Measurements from ENCODE around the gene ISOC1.

DNA sequence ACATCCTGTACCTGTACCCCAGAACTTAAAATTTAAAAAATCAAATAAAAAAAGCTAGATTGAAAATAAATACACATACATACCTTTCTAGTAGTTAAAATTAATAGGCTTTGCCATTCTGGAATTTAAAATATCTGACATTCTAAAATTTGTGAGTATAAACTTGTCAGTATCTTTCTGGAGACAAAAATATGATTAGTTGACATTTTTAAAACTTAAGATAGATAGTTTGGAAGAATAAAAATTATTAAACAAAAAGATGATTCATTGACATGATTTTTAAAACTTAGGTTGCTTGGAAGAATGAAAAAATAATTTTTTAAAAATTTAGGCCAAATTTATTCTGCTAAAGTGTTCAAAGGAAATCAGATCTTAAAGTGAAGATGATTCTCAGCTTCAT is 43.1 kb downstream of the ISOC1 start:
- TF ChIP-seq POLR2AphosphoS5 (IDR thresholded peaks at IDR 0.05; ENCODE audit: low read depth, low read length), result no peak
- TF ChIP-seq POLR2A (IDR thresholded peaks at IDR 0.05; ENCODE audit: low read depth, low read length), result no peak
- no peak for TF ChIP-seq POU2F2 (IDR thresholded peaks at IDR 0.05; ENCODE audit: low read depth, low read length)
